HepG2 (cell line): ENCODE data around the gene HELZ2. TPM values are rescaled to one million over a fixed set of nuclear protein-coding genes. Genes with fewer than 3 reads are reported as not detected.

Experiments
- CBX1 ChIP-seq: IDR thresholded peaks from one replicate; pipeline ENCODE4 v1.6.1; 2016; ENCODE audit warnings: antibody characterized with exemption, low read depth
- PPARG ChIP-seq: conservative IDR thresholded peaks from 2 replicates; pipeline ENCODE4 v1.6.1; 2016; ENCODE audit warnings: missing biosample characterization, missing genetic modification reagents
- RFX1 ChIP-seq: fragments of 450-650 bp; IDR thresholded peaks from 2 replicates; pipeline ENCODE4 v1.6.1; 2017
- SYNCRIP ChIP-seq: fragments of 200-400 bp; formaldehyde crosslinking; IDR thresholded peaks from 2 replicates; pipeline ENCODE4 v1.6.1; 2018; ENCODE audit warnings: mild to moderate bottlenecking, low read depth, low read length; ENCODE audit not compliant: insufficient read depth
- ZNF33A ChIP-seq: sonication (generic); formaldehyde crosslinking; IDR thresholded peaks from 2 replicates; pipeline ENCODE4 v1.5.1; 2020; ENCODE audit warnings: missing genetic modification reagents, mild to moderate bottlenecking, moderate library complexity, borderline replicate concordance
- ZNF431 ChIP-seq: sonication (generic); formaldehyde crosslinking; IDR thresholded peaks from 2 replicates; pipeline ENCODE4 v1.9.0; 2022; ENCODE audit warnings: missing genetic modification reagents, low read depth, mild to moderate bottlenecking, borderline replicate concordance
- ZNF629 ChIP-seq: sonication (generic); formaldehyde crosslinking; conservative IDR thresholded peaks from 2 replicates; pipeline ENCODE4 v1.5.0; 2020; ENCODE audit warnings: missing genetic modification reagents
- ZNF7 ChIP-seq: IDR thresholded peaks from 2 replicates; pipeline ENCODE4 v1.6.1; 2016; ENCODE audit warnings: missing biosample characterization, missing genetic modification reagents
- ZNF709 ChIP-seq: sonication (generic); formaldehyde crosslinking; IDR thresholded peaks from 2 replicates; pipeline ENCODE4 v1.5.0; 2020; ENCODE audit warnings: mild to moderate bottlenecking, missing genetic modification reagents
- ZSCAN25 ChIP-seq: sonication (generic); formaldehyde crosslinking; IDR thresholded peaks from 2 replicates; pipeline ENCODE4 v1.8.0; 2022; ENCODE audit warnings: mild to moderate bottlenecking, missing genetic modification reagents
- polyA plus RNA-seq, 8 experiments: library from polyadenylated mRNA; depleted of rRNA in 3 of 8; stranded (reverse) in 7 of 8; unstranded in 1 of 8; fragments of >200 nt; fragmentation: Illumina TruSeq in 4 of 8; extraction: Trizol in 4 of 8; gene quantifications; 2 replicates each; pipeline versions ENCODE4 v1.2.1 to v1.2.3, GENCODE V29; 2011 to 2016; ENCODE audit warnings: low read depth in 4 of 8, missing spikeins in 1 of 8, mixed read lengths in 1 of 8; ENCODE audit not compliant: insufficient read depth in 1 of 8
- total RNA-seq, 5 experiments: library from RNA; depleted of rRNA; stranded (reverse); fragments of >200 nt; fragmentation: Illumina TruSeq; extraction: Trizol; gene quantifications; 2 replicates each; pipeline ENCODE4 v1.2.3, GENCODE V29; 2016; ENCODE audit warnings: low read depth in 1 of 5
- TF ChIP-seq, protein P1 (sequence below): sonication (generic); formaldehyde crosslinking; IDR thresholded peaks from 2 replicates; pipeline ENCODE4 v1.5.1; 2020; ENCODE audit warnings: mild to moderate bottlenecking, missing genetic modification reagents, borderline replicate concordance
- TF ChIP-seq, protein P2 (sequence below): sonication (generic); formaldehyde crosslinking; IDR thresholded peaks from 2 replicates; pipeline ENCODE4 v1.5.0; 2020; ENCODE audit warnings: mild to moderate bottlenecking, missing genetic modification reagents, moderate library complexity
- TF ChIP-seq, protein P3 (sequence below): IDR thresholded peaks from 2 replicates; pipeline ENCODE4 v1.6.1; 2016
- TF ChIP-seq, protein P4 (sequence below): sonication (generic); formaldehyde crosslinking; IDR thresholded peaks from 2 replicates; pipeline ENCODE4 v1.8.0; 2022; ENCODE audit warnings: missing genetic modification reagents, mild to moderate bottlenecking, moderate library complexity, borderline replicate concordance
- TF ChIP-seq, protein P5 (sequence below): IDR thresholded peaks from 2 replicates; pipeline ENCODE4 v1.6.1; 2016; ENCODE audit warnings: low read depth, missing genetic modification reagents, missing compliant biosample characterization
- TF ChIP-seq, protein P6 (sequence below): IDR thresholded peaks from 2 replicates; pipeline ENCODE4 v1.6.1; 2016; ENCODE audit warnings: low read depth

Gene HELZ2
- total and polyA plus RNA-seq, 2 of the 13 experiments (the other 11 are each of a cell fraction or from before 2014, with no cell fraction given): 9.6 to 10.1 TPM

DNA sequence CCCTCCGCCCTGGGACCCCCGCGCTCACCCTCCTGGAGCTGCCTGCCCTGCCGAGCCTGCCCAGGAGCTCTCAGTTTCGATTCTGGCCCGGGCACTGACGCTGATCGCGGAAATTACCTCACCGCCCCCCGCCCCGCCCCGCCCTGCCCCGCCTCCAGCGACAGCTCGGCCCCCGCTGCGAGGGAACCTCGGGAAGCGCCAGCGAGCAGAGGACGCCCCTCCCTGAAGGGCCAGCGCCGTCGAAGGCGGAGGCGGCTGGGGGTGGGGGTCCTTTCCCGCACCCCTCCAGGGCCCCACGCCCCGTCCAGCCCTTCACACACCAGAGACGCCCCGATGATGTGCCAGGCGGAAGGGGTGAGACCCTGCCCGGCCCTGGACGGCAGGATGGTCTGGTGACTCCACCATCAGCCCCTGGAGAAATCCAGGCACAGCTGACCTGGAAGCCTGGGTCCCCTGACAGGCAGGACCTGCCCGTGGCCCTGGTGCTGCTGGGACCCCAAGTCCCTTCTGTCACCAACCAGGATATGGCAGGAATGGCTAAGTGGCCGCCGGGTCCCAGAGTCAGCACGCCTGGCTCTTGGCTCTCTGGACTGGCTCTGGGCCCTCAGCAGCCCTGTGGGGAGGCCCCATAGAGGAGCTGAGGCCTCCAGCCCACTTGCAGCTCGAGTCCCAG is at the start of gene HELZ2 (continued):
- TF ChIP-seq, protein P1, sequence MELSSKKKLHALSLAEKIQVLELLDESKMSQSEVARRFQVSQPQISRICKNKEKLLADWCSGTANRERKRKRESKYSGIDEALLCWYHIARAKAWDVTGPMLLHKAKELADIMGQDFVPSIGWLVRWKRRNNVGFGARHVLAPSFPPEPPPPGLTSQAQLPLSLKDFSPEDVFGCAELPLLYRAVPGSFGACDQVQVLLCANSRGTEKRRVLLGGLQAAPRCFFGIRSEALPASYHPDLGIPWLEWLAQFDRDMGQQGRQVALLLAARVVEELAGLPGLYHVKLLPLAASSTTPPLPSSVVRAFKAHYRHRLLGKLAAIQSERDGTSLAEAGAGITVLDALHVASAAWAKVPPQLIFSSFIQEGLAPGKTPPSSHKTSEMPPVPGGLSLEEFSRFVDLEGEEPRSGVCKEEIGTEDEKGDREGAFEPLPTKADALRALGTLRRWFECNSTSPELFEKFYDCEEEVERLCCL: no peak; the same call in 1 of the 2 replicates
- TF ChIP-seq ZNF7 (no peak), ZSCAN25 (no peak), ZNF709 (CRISPR knock-in tag) (no peak), RFX1 (no peak), ZNF629 (CRISPR knock-in tag) (no peak), PPARG (CRISPR knock-in tag) (no peak), SYNCRIP (no peak), ZNF33A (no peak), ZNF431 (CRISPR knock-in tag) (no peak), CBX1 (no peak)
- TF ChIP-seq, protein P2, sequence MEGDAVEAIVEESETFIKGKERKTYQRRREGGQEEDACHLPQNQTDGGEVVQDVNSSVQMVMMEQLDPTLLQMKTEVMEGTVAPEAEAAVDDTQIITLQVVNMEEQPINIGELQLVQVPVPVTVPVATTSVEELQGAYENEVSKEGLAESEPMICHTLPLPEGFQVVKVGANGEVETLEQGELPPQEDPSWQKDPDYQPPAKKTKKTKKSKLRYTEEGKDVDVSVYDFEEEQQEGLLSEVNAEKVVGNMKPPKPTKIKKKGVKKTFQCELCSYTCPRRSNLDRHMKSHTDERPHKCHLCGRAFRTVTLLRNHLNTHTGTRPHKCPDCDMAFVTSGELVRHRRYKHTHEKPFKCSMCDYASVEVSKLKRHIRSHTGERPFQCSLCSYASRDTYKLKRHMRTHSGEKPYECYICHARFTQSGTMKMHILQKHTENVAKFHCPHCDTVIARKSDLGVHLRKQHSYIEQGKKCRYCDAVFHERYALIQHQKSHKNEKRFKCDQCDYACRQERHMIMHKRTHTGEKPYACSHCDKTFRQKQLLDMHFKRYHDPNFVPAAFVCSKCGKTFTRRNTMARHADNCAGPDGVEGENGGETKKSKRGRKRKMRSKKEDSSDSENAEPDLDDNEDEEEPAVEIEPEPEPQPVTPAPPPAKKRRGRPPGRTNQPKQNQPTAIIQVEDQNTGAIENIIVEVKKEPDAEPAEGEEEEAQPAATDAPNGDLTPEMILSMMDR: no peak; the same call in 1 of the 2 replicates
- TF ChIP-seq, protein P3, sequence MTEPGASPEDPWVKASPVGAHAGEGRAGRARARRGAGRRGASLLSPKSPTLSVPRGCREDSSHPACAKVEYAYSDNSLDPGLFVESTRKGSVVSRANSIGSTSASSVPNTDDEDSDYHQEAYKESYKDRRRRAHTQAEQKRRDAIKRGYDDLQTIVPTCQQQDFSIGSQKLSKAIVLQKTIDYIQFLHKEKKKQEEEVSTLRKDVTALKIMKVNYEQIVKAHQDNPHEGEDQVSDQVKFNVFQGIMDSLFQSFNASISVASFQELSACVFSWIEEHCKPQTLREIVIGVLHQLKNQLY (CRISPR knock-in tag): no peak
- TF ChIP-seq, protein P4, sequence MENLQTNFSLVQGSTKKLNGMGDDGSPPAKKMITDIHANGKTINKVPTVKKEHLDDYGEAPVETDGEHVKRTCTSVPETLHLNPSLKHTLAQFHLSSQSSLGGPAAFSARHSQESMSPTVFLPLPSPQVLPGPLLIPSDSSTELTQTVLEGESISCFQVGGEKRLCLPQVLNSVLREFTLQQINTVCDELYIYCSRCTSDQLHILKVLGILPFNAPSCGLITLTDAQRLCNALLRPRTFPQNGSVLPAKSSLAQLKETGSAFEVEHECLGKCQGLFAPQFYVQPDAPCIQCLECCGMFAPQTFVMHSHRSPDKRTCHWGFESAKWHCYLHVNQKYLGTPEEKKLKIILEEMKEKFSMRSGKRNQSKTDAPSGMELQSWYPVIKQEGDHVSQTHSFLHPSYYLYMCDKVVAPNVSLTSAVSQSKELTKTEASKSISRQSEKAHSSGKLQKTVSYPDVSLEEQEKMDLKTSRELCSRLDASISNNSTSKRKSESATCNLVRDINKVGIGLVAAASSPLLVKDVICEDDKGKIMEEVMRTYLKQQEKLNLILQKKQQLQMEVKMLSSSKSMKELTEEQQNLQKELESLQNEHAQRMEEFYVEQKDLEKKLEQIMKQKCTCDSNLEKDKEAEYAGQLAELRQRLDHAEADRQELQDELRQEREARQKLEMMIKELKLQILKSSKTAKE (CRISPR knock-in tag): no peak
- TF ChIP-seq, protein P5, sequence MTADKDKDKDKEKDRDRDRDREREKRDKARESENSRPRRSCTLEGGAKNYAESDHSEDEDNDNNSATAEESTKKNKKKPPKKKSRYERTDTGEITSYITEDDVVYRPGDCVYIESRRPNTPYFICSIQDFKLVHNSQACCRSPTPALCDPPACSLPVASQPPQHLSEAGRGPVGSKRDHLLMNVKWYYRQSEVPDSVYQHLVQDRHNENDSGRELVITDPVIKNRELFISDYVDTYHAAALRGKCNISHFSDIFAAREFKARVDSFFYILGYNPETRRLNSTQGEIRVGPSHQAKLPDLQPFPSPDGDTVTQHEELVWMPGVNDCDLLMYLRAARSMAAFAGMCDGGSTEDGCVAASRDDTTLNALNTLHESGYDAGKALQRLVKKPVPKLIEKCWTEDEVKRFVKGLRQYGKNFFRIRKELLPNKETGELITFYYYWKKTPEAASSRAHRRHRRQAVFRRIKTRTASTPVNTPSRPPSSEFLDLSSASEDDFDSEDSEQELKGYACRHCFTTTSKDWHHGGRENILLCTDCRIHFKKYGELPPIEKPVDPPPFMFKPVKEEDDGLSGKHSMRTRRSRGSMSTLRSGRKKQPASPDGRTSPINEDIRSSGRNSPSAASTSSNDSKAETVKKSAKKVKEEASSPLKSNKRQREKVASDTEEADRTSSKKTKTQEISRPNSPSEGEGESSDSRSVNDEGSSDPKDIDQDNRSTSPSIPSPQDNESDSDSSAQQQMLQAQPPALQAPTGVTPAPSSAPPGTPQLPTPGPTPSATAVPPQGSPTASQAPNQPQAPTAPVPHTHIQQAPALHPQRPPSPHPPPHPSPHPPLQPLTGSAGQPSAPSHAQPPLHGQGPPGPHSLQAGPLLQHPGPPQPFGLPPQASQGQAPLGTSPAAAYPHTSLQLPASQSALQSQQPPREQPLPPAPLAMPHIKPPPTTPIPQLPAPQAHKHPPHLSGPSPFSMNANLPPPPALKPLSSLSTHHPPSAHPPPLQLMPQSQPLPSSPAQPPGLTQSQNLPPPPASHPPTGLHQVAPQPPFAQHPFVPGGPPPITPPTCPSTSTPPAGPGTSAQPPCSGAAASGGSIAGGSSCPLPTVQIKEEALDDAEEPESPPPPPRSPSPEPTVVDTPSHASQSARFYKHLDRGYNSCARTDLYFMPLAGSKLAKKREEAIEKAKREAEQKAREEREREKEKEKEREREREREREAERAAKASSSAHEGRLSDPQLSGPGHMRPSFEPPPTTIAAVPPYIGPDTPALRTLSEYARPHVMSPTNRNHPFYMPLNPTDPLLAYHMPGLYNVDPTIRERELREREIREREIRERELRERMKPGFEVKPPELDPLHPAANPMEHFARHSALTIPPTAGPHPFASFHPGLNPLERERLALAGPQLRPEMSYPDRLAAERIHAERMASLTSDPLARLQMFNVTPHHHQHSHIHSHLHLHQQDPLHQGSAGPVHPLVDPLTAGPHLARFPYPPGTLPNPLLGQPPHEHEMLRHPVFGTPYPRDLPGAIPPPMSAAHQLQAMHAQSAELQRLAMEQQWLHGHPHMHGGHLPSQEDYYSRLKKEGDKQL (CRISPR knock-in tag): no peak
- TF ChIP-seq, protein P6, sequence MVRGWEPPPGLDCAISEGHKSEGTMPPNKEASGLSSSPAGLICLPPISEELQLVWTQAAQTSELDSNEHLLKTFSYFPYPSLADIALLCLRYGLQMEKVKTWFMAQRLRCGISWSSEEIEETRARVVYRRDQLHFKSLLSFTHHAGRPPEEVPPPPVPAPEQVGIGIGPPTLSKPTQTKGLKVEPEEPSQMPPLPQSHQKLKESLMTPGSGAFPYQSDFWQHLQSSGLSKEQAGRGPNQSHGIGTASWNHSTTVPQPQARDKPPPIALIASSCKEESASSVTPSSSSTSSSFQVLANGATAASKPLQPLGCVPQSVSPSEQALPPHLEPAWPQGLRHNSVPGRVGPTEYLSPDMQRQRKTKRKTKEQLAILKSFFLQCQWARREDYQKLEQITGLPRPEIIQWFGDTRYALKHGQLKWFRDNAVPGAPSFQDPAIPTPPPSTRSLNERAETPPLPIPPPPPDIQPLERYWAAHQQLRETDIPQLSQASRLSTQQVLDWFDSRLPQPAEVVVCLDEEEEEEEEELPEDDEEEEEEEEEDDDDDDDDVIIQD (CRISPR knock-in tag): no peak
